Measurements from ENCODE around the gene BCAS3. TPM values are rescaled to one million over a fixed set of nuclear protein-coding genes. Genes with fewer than 3 reads are reported as not detected.

Gene BCAS3
- polyA plus RNA-seq, 6 donors from 2014 or later = 22.0 to 38.9 (median 24.5) TPM

- H3K4me1 Mint-ChIP-seq = peaks cover 0 to 11% (median 4%) of the 10 kb centered on the region in 3 donors
- DNase-seq (no peak), ATAC-seq (ENCODE audit: low read depth in 2 of 2) (no peak)
- no peak overlapping the region for H3K4me3 Mint-ChIP-seq
- no peaks in the 10 kb centered on the region for H3K9me3 Mint-ChIP-seq
- H3K27ac Mint-ChIP-seq = peak overlapping the region in 2 of 6 donors; percentile 8 to 73
- H3K27me3 Mint-ChIP-seq = no peaks in the 10 kb centered on the region
- no peaks in the 10 kb centered on the region for H3K36me3 Mint-ChIP-seq
These were observed 479.7 kb downstream of the BCAS3 start for GRCh38 chr17:61157246-61157886.

- Mint-ChIP-seq H3K4me1 (peaks cover 0 to 11% (median 4%) of the 10 kb centered on the region in 3 donors), H3K9me3 (no peaks in the 10 kb centered on the region), H3K27me3 (no peaks in the 10 kb centered on the region), H3K4me3 (no peak overlapping the region), H3K36me3 (no peaks in the 10 kb centered on the region), H3K27ac (no peak overlapping the region)
- ATAC-seq (ENCODE audit: low read depth in 2 of 2) = no peak
- DNase-seq = no peak
These were observed 480.7 kb downstream of the BCAS3 start for GRCh38 chr17:61158376-61158775.

- Mint-ChIP-seq H3K27me3 (no peaks in the 10 kb centered on the region), H3K4me3 (no peak overlapping the region), H3K9me3 (peaks cover 0 to 5% (median 2%) of the 10 kb centered on the region in 7 donors), H3K4me1 (peaks cover 0 to 11% (median 4%) of the 10 kb centered on the region in 3 donors), H3K27ac (peak overlapping the region in 1 of 6 donors; percentile 12), H3K36me3 (peaks cover 2% of the 10 kb centered on the region in 2 donors)
- DNase-seq = no peak
- no peak for ATAC-seq (ENCODE audit: low read depth in 2 of 2)
These were observed 481.7 kb downstream of the BCAS3 start for GRCh38 chr17:61159221-61159814.

- H3K27ac Mint-ChIP-seq = no peak overlapping the region
- H3K4me1 Mint-ChIP-seq = peaks cover 0 to 11% (median 4%) of the 10 kb centered on the region in 3 donors
- ATAC-seq (ENCODE audit: low read depth in 2 of 2) (no peak), DNase-seq (no peak)
- H3K36me3 Mint-ChIP-seq = peaks cover 8% of the 10 kb centered on the region in 2 donors
- H3K9me3 Mint-ChIP-seq = peaks cover 4 to 11% (median 6%) of the 10 kb centered on the region in 7 donors
- no peak overlapping the region for H3K4me3 Mint-ChIP-seq
- H3K27me3 Mint-ChIP-seq = no peaks in the 10 kb centered on the region
These were observed 482.6 kb downstream of the BCAS3 start for GRCh38 chr17:61160204-61160603.

- Mint-ChIP-seq H3K36me3 (peaks cover 8% of the 10 kb centered on the region in 2 donors), H3K9me3 (peaks cover 4 to 11% (median 6%) of the 10 kb centered on the region in 7 donors), H3K27me3 (no peaks in the 10 kb centered on the region), H3K4me1 (peaks cover 0 to 11% (median 4%) of the 10 kb centered on the region in 3 donors), H3K27ac (no peak overlapping the region), H3K4me3 (no peak overlapping the region)
- no peak for DNase-seq
- ATAC-seq (ENCODE audit: low read depth in 2 of 2) = no peak
These were observed 483.3 kb downstream of the BCAS3 start for GRCh38 chr17:61160789-61161445.

GRCh38 chr17:61161615-61162134 lies 484.0 kb downstream of the BCAS3 start:
- Mint-ChIP-seq H3K27me3 (no peaks in the 10 kb centered on the region), H3K27ac (peak overlapping the region in 1 of 6 donors; percentile 11), H3K4me3 (no peak overlapping the region), H3K9me3 (peaks cover 4 to 11% (median 6%) of the 10 kb centered on the region in 7 donors), H3K4me1 (peaks cover 0 to 11% (median 4%) of the 10 kb centered on the region in 3 donors), H3K36me3 (peaks cover 8% of the 10 kb centered on the region in 2 donors)
- ATAC-seq (ENCODE audit: low read depth in 2 of 2) (no peak), DNase-seq (no peak)

- H3K9me3 Mint-ChIP-seq = peaks cover 4 to 11% (median 6%) of the 10 kb centered on the region in 7 donors
- no peak overlapping the region for H3K27ac Mint-ChIP-seq
- H3K27me3 Mint-ChIP-seq = no peaks in the 10 kb centered on the region
- no peaks in the 10 kb centered on the region for H3K4me1 Mint-ChIP-seq
- no peak overlapping the region for H3K4me3 Mint-ChIP-seq
- ATAC-seq (ENCODE audit: low read depth in 2 of 2) = no peak
- H3K36me3 Mint-ChIP-seq = peaks cover 8% of the 10 kb centered on the region in 2 donors
- DNase-seq = no peak
These were observed 486.9 kb downstream of the BCAS3 start for GRCh38 chr17:61164517-61164916.

GRCh38 chr17:61167075-61167474 lies 489.4 kb downstream of the BCAS3 start:
- Mint-ChIP-seq H3K9me3 (peaks cover 4 to 11% (median 6%) of the 10 kb centered on the region in 7 donors), H3K27me3 (no peaks in the 10 kb centered on the region)

GRCh38 chr17:61168506-61168905 lies 490.9 kb downstream of the BCAS3 start:
- Mint-ChIP-seq H3K27me3 (no peaks in the 10 kb centered on the region), H3K27ac (no peak overlapping the region), H3K9me3 (peaks cover 4 to 11% (median 6%) of the 10 kb centered on the region in 7 donors), H3K36me3 (peaks cover 8 to 15% of the 10 kb centered on the region in 2 donors), H3K4me3 (no peak overlapping the region), H3K4me1 (no peaks in the 10 kb centered on the region)
- no peak for DNase-seq
- ATAC-seq (ENCODE audit: low read depth in 2 of 2) = no peak

More at GRCh38 chr17:61167075-61167474, 489.4 kb downstream of the BCAS3 start:
- H3K27ac Mint-ChIP-seq = no peak overlapping the region
- peaks cover 8 to 15% of the 10 kb centered on the region in 2 donors for H3K36me3 Mint-ChIP-seq
- ATAC-seq (ENCODE audit: low read depth in 2 of 2) (no peak), DNase-seq (no peak)
- H3K4me3 Mint-ChIP-seq = no peak overlapping the region
- H3K4me1 Mint-ChIP-seq = no peaks in the 10 kb centered on the region

GRCh38 chr17:61174310-61174709 lies 496.7 kb downstream of the BCAS3 start:
- no peaks in the 10 kb centered on the region for H3K4me1 Mint-ChIP-seq
- peaks cover 0 to 4% (median 3%) of the 10 kb centered on the region in 7 donors for H3K9me3 Mint-ChIP-seq
- no peaks in the 10 kb centered on the region for H3K27me3 Mint-ChIP-seq

GRCh38 chr17:61175298-61176142 lies 497.9 kb downstream of the BCAS3 start:
- H3K27ac Mint-ChIP-seq = no peak overlapping the region
- no peak for ATAC-seq (ENCODE audit: low read depth in 2 of 2)
- no peak overlapping the region for H3K4me3 Mint-ChIP-seq

More at GRCh38 chr17:61174310-61174709, 496.7 kb downstream of the BCAS3 start:
- ATAC-seq (ENCODE audit: low read depth in 2 of 2) (no peak), DNase-seq (no peak)
- Mint-ChIP-seq H3K4me3 (no peak overlapping the region), H3K27ac (no peak overlapping the region), H3K36me3 (peaks cover 4 to 14% of the 10 kb centered on the region in 2 donors)

GRCh38 chr17:61177351-61177750 lies 499.7 kb downstream of the BCAS3 start:
- Mint-ChIP-seq H3K27ac (no peak overlapping the region), H3K4me3 (no peak overlapping the region), H3K4me1 (no peaks in the 10 kb centered on the region), H3K36me3 (peaks cover 4 to 7% of the 10 kb centered on the region in 2 donors), H3K27me3 (no peaks in the 10 kb centered on the region), H3K9me3 (peaks cover 0 to 4% (median 3%) of the 10 kb centered on the region in 7 donors)
- no peak for ATAC-seq (ENCODE audit: low read depth in 2 of 2)
- DNase-seq = no peak

More at GRCh38 chr17:61175298-61176142, 497.9 kb downstream of the BCAS3 start:
- Mint-ChIP-seq H3K27me3 (no peaks in the 10 kb centered on the region), H3K4me1 (no peaks in the 10 kb centered on the region), H3K36me3 (peaks cover 4 to 14% of the 10 kb centered on the region in 2 donors), H3K9me3 (peaks cover 0 to 4% (median 3%) of the 10 kb centered on the region in 7 donors)
- DNase-seq = no peak

GRCh38 chr17:61178284-61178683 lies 500.6 kb downstream of the BCAS3 start:
- ATAC-seq (ENCODE audit: low read depth in 2 of 2) (no peak), DNase-seq (no peak)
- H3K9me3 Mint-ChIP-seq = peaks cover 0 to 4% (median 3%) of the 10 kb centered on the region in 7 donors
- no peaks in the 10 kb centered on the region for H3K27me3 Mint-ChIP-seq
- peaks cover 0 to under 1% (median 0%) of the 10 kb centered on the region in 3 donors for H3K4me1 Mint-ChIP-seq
- H3K36me3 Mint-ChIP-seq = peaks cover 4 to 7% of the 10 kb centered on the region in 2 donors
- no peak overlapping the region for H3K4me3 Mint-ChIP-seq
- no peak overlapping the region for H3K27ac Mint-ChIP-seq
